WERI-Rb-1 (cell line): ENCODE data around the gene SPPL2B.

ENCODE experiments used
- DNase-seq: peaks from one replicate; pipeline ENCODE4 v3.0.0-alpha.2; 2020
- H3K27ac ChIP-seq: fragments of 250-450 bp; sonication (Bioruptor Pico); 2 replicates; pipeline ENCODE4 v1.5.1; 2020; ENCODE audit warnings: mild to moderate bottlenecking, moderate library complexity
- H3K27me3 ChIP-seq: fragments of 250-450 bp; sonication (Bioruptor Pico); 2 replicates; pipeline ENCODE4 v1.5.1; 2021; ENCODE audit warnings: mild to moderate bottlenecking, low read depth, moderate library complexity; ENCODE audit not compliant: insufficient read depth, severe bottlenecking
- H3K36me3 ChIP-seq: fragments of 250-450 bp; sonication (Bioruptor Pico); 2 replicates; pipeline ENCODE4 v1.5.1; 2020; ENCODE audit warnings: mild to moderate bottlenecking, moderate library complexity
- H3K4me3 ChIP-seq: 2 replicates; pipeline ENCODE4 v1.5.1; 2011; ENCODE audit warnings: low read depth, mild to moderate bottlenecking, control low read depth, low read length
- H3K9me3 ChIP-seq: fragments of 250-450 bp; sonication (Bioruptor Pico); 2 replicates; pipeline ENCODE4 v1.5.1; 2021; ENCODE audit warnings: mild to moderate bottlenecking, moderate library complexity; ENCODE audit not compliant: severe bottlenecking
- CTCF ChIP-seq: IDR thresholded peaks from 2 replicates; pipeline ENCODE4 v1.5.1; 2011; ENCODE audit warnings: low read depth, mild to moderate bottlenecking, control low read depth, inconsistent platforms, low read length

SPPL2B gene

DNA sequence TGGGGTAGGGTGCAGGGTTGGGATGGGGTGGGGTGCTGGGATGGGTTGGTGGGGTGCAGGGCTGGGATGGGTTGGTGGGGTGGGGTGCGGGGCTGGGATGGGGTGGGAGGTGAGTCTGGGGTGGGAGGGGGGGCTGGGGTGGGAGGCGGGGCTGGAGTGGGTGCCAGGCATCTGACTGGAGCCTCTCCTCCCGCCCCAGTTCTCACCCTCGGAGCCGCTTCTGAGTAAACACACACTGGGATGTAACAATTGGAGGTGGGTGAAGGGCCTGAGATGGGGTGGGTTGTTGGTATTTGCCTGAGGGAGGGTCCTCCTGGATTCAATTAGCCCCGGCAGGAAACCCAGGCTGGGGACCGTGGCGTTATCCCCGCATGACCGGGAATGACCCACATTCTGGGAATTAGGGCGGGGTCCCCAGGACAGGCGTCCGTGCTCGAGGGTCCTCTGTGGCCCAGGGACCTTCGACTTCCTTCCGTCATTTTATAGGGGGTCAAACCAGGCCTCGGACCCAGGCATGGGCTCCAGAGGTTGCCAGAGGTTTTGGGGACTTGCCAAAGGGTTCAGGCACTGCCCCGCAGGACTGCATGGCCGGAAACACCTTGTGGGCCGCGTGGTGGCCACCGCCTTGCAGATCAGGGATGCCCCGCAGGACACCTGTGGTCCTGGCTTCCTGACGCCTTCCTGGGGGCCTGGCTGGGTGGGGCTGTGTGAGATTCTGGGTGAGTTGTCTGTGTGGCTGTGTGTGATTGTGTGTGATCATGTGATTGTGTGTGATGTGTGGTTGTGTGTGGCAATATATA, 33.0 kb downstream of the SPPL2B start:
- Histone ChIP-seq H3K36me3 (no peaks in the 10 kb centered on the region), H3K9me3 (no peaks in the 10 kb centered on the region), H3K27ac (no peak overlapping the region), H3K4me3 (no peak overlapping the region), H3K27me3 (no peaks in the 10 kb centered on the region)
- TF ChIP-seq CTCF, result no peak
- no peak for DNase-seq

- Histone ChIP-seq H3K36me3 (no peaks in the 10 kb centered on the region), H3K9me3 (no peaks in the 10 kb centered on the region), H3K4me3 (no peak overlapping the region), H3K27me3 (no peaks in the 10 kb centered on the region), H3K27ac (no peak overlapping the region)
- TF ChIP-seq CTCF, result no peak
- DNase-seq, result no peak
Observed at GRCh38 chr19:2362046-2362969, 33.8 kb downstream of the SPPL2B start.

GRCh38 chr19:2362970-2363300, 34.5 kb downstream of the SPPL2B start:
- H3K36me3 ChIP-seq, result no peaks in the 10 kb centered on the region
- no peak overlapping the region for H3K27ac ChIP-seq
- no peak for DNase-seq
- no peak for TF ChIP-seq CTCF
- no peaks in the 10 kb centered on the region for H3K27me3 ChIP-seq
- no peak overlapping the region for H3K4me3 ChIP-seq
- no peaks in the 10 kb centered on the region for H3K9me3 ChIP-seq

- DNase-seq, result no peak
- Histone ChIP-seq H3K36me3 (no peaks in the 10 kb centered on the region), H3K27me3 (no peaks in the 10 kb centered on the region), H3K4me3 (no peak overlapping the region), H3K27ac (no peak overlapping the region), H3K9me3 (no peaks in the 10 kb centered on the region)
- no peak for TF ChIP-seq CTCF
Observed at GRCh38 chr19:2363419-2363818, 34.9 kb downstream of the SPPL2B start.

DNA sequence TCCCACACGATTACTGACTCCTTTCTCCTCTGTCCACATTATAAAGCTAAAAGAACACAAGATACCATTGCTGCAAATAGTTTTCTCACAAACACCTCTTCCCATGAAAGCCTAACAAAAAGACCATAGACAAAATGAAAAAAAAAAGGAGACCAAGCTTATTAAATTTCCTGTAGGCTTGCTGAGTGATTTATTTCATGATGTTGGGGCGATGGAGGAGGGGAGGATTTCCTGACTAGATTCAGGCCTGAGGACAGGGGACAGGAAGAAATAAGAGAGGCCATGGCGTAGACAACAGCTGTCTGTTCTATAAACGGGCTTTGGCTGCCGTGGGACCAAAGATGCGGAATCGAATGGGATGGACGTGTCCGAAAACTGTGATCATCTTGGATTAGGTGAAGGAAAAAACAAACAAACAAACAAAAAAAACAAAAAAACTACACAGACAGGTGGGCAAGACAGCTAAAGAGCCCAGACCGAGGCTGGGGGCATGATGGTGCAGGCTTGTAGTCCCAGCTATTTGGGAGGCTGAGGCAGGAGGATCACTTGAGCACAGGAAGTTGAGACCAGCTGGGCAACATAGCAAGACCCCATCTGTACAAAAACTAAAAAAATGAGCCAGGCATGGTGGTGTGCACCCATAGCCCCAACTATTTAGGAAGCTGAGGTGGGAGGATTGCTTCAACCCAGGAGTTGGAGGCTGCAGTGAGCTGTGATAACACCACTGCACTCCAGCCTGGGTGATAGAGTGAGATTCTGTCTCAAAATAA, 36.9 kb downstream of the SPPL2B start:
- H3K27ac ChIP-seq, result no peak overlapping the region
- no peak for TF ChIP-seq CTCF
- H3K36me3 ChIP-seq, result no peaks in the 10 kb centered on the region
- peaks cover 3% of the 10 kb centered on the region for H3K9me3 ChIP-seq
- H3K27me3 ChIP-seq, result no peaks in the 10 kb centered on the region
- H3K4me3 ChIP-seq, result no peak overlapping the region
- no peak for DNase-seq
